Measurements from ENCODE around the gene EDAR. TPM values are rescaled to one million over a fixed set of nuclear protein-coding genes. Genes with fewer than 3 reads are reported as not detected.

Gene EDAR
- total and polyA plus RNA-seq, 2 of the 8 experiments (the other 6 are each of a cell fraction or from before 2014, with no cell fraction given): not detected

- TF ChIP-seq CHD7 (IDR thresholded peaks at IDR 0.05; ENCODE audit: insufficient replicate concordance, low read length) (no peak), RAD21 (IDR thresholded peaks at IDR 0.05 in 1 of 2, conservative IDR thresholded peaks at IDR 0.05 in 1 of 2; ENCODE audit: low read depth in 2 of 2, low read length in 2 of 2) (no peak), CBX8 (IDR thresholded peaks at IDR 0.05; ENCODE audit: borderline replicate concordance, low read depth, low read length) (no peak), CTCF (IDR thresholded peaks at IDR 0.05; ENCODE audit: control extremely low read depth in 1 of 3, insufficient read depth in 1 of 3, low read depth in 1 of 3, low read length in 3 of 3) (no peak), ZNF274 (IDR thresholded peaks at IDR 0.05; ENCODE audit: borderline replicate concordance, extremely low read depth, low read length) (no peak), SP2 (IDR thresholded peaks at IDR 0.05; ENCODE audit: low read length) (no peak)
These were observed 42.6 kb downstream of the EDAR start (continued) for GRCh38 chr2:108946442-108946841.

Measured in H1 (cell line).